NCI-H146 (cell line): ENCODE measurements around the gene IRAK1BP1.
"Not testable (repeated sequence)": the region's sequence is repeated elsewhere in the genome, so short reads cannot be mapped to it uniquely, and the experiment has no call there.

Experiments used
- DNase-seq: peaks from one replicate; lab custom pipeline; 2025; lab: John Stamatoyannopoulos, UW

The IRAK1BP1 gene

GRCh38 chr6:78867370-78868040 is at the start of gene IRAK1BP1:
Gene IRAK1BP1 (plus strand): TSS chr6:78867551. CDS start chr6:78867577, 26 bp downstream.
- peak; percentile 97 for DNase-seq

- no peak for DNase-seq
These were observed 43.3 kb upstream of the IRAK1BP1 start for GRCh38 chr6:78824045-78824444.

- DNase-seq = no peak
These were observed 37.9 kb upstream of the IRAK1BP1 start for GRCh38 chr6:78829407-78829806.

GRCh38 chr6:78830805-78831204 is 36.5 kb upstream of the IRAK1BP1 start:
- DNase-seq = no peak

GRCh38 chr6:78831492-78831891 is 35.9 kb upstream of the IRAK1BP1 start:
- no peak for DNase-seq

GRCh38 chr6:78832091-78832808 is 35.1 kb upstream of the IRAK1BP1 start:
- DNase-seq = no peak

- no peak for DNase-seq
These were observed 31.5 kb upstream of the IRAK1BP1 start for GRCh38 chr6:78835817-78836216.

- no peak for DNase-seq
These were observed 30.8 kb upstream of the IRAK1BP1 start for GRCh38 chr6:78836598-78836997.

GRCh38 chr6:78841111-78841510 is 26.2 kb upstream of the IRAK1BP1 start:
- DNase-seq = no peak

- DNase-seq = no peak
These were observed 24.4 kb upstream of the IRAK1BP1 start for GRCh38 chr6:78842953-78843352.

- DNase-seq = no peak
These were observed 22.5 kb upstream of the IRAK1BP1 start for GRCh38 chr6:78844899-78845298.

GRCh38 chr6:78845567-78845966 is 21.8 kb upstream of the IRAK1BP1 start:
- no peak for DNase-seq

- no peak for DNase-seq
These were observed 16.7 kb upstream of the IRAK1BP1 start for GRCh38 chr6:78850621-78851020.

- no peak for DNase-seq
These were observed 16.2 kb upstream of the IRAK1BP1 start for GRCh38 chr6:78851156-78851555.

GRCh38 chr6:78854546-78854945 is 12.8 kb upstream of the IRAK1BP1 start:
- no peak for DNase-seq

- DNase-seq = not testable (repeated sequence)
These were observed 8.9 kb upstream of the IRAK1BP1 start for GRCh38 chr6:78858339-78858938.

GRCh38 chr6:78861509-78861908 is 5.8 kb upstream of the IRAK1BP1 start:
- DNase-seq = no peak

- DNase-seq = no peak
These were observed 3.8 kb upstream of the IRAK1BP1 start for GRCh38 chr6:78863576-78863975.

GRCh38 chr6:78864957-78865356 is 2.4 kb upstream of the IRAK1BP1 start:
- no peak for DNase-seq

- DNase-seq = no peak
These were observed 356 bp upstream of the IRAK1BP1 start for GRCh38 chr6:78867020-78867369.

- DNase-seq = peak; percentile 26
These were observed 765 bp downstream of the IRAK1BP1 start for GRCh38 chr6:78868116-78868515.

- DNase-seq = no peak
These were observed 8.2 kb downstream of the IRAK1BP1 start for GRCh38 chr6:78875505-78875904.

GRCh38 chr6:78883651-78884050 is 16.3 kb downstream of the IRAK1BP1 start:
- no peak for DNase-seq
